B cell (primary cell): Measurements from ENCODE around the gene FANCC. TPM values are rescaled to one million over a fixed set of nuclear protein-coding genes. Genes with fewer than 3 reads are reported as not detected.

Source experiments
- ATAC-seq: fragments of 200-7000 bp; cut with Tn5 transposase; one replicate; pipeline ENCODE4 v1.10.0; 2021; ENCODE audit warnings: low read depth, mild to moderate bottlenecking, moderate number of reproducible peaks, moderate library complexity
- CTCF ChIA-PET: fragments of 350-600 bp; sonication (Branson Sonifier 250); formaldehyde crosslinking; loops from one replicate; lab custom pipeline; 2021; ENCODE audit warnings: antibody characterized with exemption, inconsistent platforms; lab: Charles Lee
- POLR2A ChIA-PET: fragments of 350-600 bp; sonication (Branson Sonifier 250); formaldehyde crosslinking; loops from one replicate; lab custom pipeline; 2021; ENCODE audit warnings: antibody characterized with exemption; lab: Charles Lee
- DNase-seq: peaks from one replicate; pipeline ENCODE4 v3.0.0; 2013
- H2AFZ ChIP-seq: 2 replicates; pipeline ENCODE4 v1.6.1; 2012; ENCODE audit warnings: mild to moderate bottlenecking, low read depth, low read length; ENCODE audit not compliant: insufficient read depth, poor library complexity, severe bottlenecking
- H3K27ac ChIP-seq, 2 donors: 1 replicate in 1 of 2; 2 replicates in 1 of 2; pipeline ENCODE4 v1.5.1; 2012 to 2013; ENCODE audit warnings: low read length in 2 of 2, mild to moderate bottlenecking in 2 of 2, moderate library complexity in 1 of 2
- H3K27me3 ChIP-seq, 4 experiments: fragments of 200-600 bp in 1 of 4; sonication (generic) in 1 of 4; replicated peaks in 1 of 4; 1 replicate in 2 of 4; 2 replicates in 2 of 4; pipeline versions ENCODE4 v1.6.1 to v1.7.0; 2013 to 2016; ENCODE audit warnings: low read length in 3 of 4, mild to moderate bottlenecking in 2 of 4, mixed read lengths in 1 of 4, moderate library complexity in 1 of 4; ENCODE audit not compliant: insufficient read depth in 4 of 4, control insufficient read depth in 3 of 4; ENCODE audit errors: control extremely low read depth in 1 of 4
- H3K36me3 ChIP-seq, 2 experiments: replicated peaks in 1 of 2; 1 replicate in 1 of 2; 2 replicates in 1 of 2; pipeline versions ENCODE4 v1.6.1 to v1.7.1; 2013; ENCODE audit warnings: low read length in 1 of 2; ENCODE audit not compliant: insufficient read depth in 2 of 2, control insufficient read depth in 1 of 2; ENCODE audit errors: control extremely low read depth in 1 of 2, extremely low read depth in 1 of 2
- H3K4me1 ChIP-seq, 2 donors: fragments of 200-600 bp in 1 of 2; sonication (generic) in 1 of 2; 1 replicate in 1 of 2; 2 replicates in 1 of 2; pipeline versions ENCODE4 v1.5.1 to v1.6.1; 2013 to 2017; ENCODE audit warnings: low read length in 2 of 2; ENCODE audit not compliant: control insufficient read depth in 2 of 2, insufficient read depth in 2 of 2
- H3K4me2 ChIP-seq: replicated peaks from 2 replicates; pipeline ENCODE3; 2012; ENCODE audit warnings: mild to moderate bottlenecking, low read depth, low read length; ENCODE audit not compliant: poor library complexity, severe bottlenecking
- H3K4me3 ChIP-seq, 5 experiments: fragments of 200-600 bp in 1 of 5; sonication (generic) in 1 of 5; 1 replicate in 3 of 5; 2 replicates in 2 of 5; pipeline versions ENCODE4 v1.5.1 to v1.7.0; 2011 to 2016; ENCODE audit warnings: low read length in 4 of 5, mild to moderate bottlenecking in 4 of 5, low read depth in 2 of 5, control low read depth in 1 of 5, moderate library complexity in 1 of 5; ENCODE audit not compliant: insufficient read depth in 1 of 5; ENCODE audit errors: control extremely low read depth in 1 of 5, extremely low read depth in 1 of 5
- H3K79me2 ChIP-seq: fragments of 200-600 bp; sonication (generic); one replicate; pipeline ENCODE4 v1.6.0; 2016; ENCODE audit warnings: low read length; ENCODE audit not compliant: control insufficient read depth, insufficient read depth
- H3K9ac ChIP-seq: fragments of 200-600 bp; sonication (generic); 2 replicates; pipeline ENCODE4 v1.6.1; 2017; ENCODE audit warnings: mild to moderate bottlenecking, low read length, moderate library complexity
- H3K9me3 ChIP-seq, 3 donors: one replicate each; pipeline versions ENCODE4 v1.6.1 to v1.7.1; 2013; ENCODE audit warnings: low read length in 2 of 3; ENCODE audit not compliant: control insufficient read depth in 2 of 3, insufficient read depth in 1 of 3; ENCODE audit errors: control extremely low read depth in 1 of 3
- H4K20me1 ChIP-seq: 2 replicates; pipeline ENCODE4 v1.6.0; 2012; ENCODE audit warnings: mild to moderate bottlenecking, low read length; ENCODE audit not compliant: insufficient read depth, control insufficient read depth, poor library complexity, severe bottlenecking
- H3K27ac Mint-ChIP-seq: one replicate; pipeline ENCODE4 v1.8.0; 2021; ENCODE audit warnings: mixed read lengths
- H3K27me3 Mint-ChIP-seq: one replicate; pipeline ENCODE4 v1.8.0; 2021; ENCODE audit warnings: mixed read lengths
- H3K4me1 Mint-ChIP-seq: one replicate; pipeline ENCODE4 v1.8.0; 2021; ENCODE audit warnings: mixed read lengths
- H3K4me3 Mint-ChIP-seq: one replicate; pipeline ENCODE4 v1.8.0; 2021; ENCODE audit warnings: mixed read lengths
- H3K9me3 Mint-ChIP-seq: one replicate; pipeline ENCODE4 v1.8.0; 2022; ENCODE audit warnings: mixed read lengths; ENCODE audit not compliant: insufficient read depth
- EZH2 ChIP-seq: IDR thresholded peaks from 2 replicates; pipeline ENCODE4 v1.6.1; 2012; ENCODE audit warnings: borderline replicate concordance, low read depth, mild to moderate bottlenecking, moderate library complexity, low read length; ENCODE audit not compliant: insufficient read depth, poor library complexity, severe bottlenecking
- WGBS: methylation state at CpG from one replicate; pipeline ENCODE4 v1.1.5; 2013; ENCODE audit warnings: missing lambda C conversion rate; ENCODE audit not compliant: insufficient coverage; 5-methylcytosine and 5-hydroxymethylcytosine counted together
- intact Hi-C: fragments of 100-400 bp; cut with micrococcal nuclease; formaldehyde crosslinking; loops from one replicate; pipeline ENCODE4 v1.10.0; 2022
- polyA plus RNA-seq: library from polyadenylated mRNA; depleted of rRNA; stranded (reverse); fragments of >200 nt; gene quantifications from 2 replicates; pipeline ENCODE4 v1.2.3, GENCODE V29; 2012
- total RNA-seq, 2 donors: library from RNA; stranded (reverse); fragments of 120-200 nt in 1 of 2; gene quantifications; 1 replicate in 1 of 2; 2 replicates in 1 of 2; pipeline versions ENCODE4 v1.2.3 to v1.2.4, GENCODE V29; 2013 to 2022
- TF ChIP-seq, protein P1 (sequence below): fragments of 200-600 bp; IDR thresholded peaks from one replicate; pipeline ENCODE4 v1.8.0; 2022; ENCODE audit warnings: antibody characterized with exemption, mild to moderate bottlenecking

The FANCC gene
- total and polyA plus RNA-seq, 2 donors (not counting 1 experiment from before 2014, with no cell fraction given) = 1.8 to 11.1 TPM

DNA sequence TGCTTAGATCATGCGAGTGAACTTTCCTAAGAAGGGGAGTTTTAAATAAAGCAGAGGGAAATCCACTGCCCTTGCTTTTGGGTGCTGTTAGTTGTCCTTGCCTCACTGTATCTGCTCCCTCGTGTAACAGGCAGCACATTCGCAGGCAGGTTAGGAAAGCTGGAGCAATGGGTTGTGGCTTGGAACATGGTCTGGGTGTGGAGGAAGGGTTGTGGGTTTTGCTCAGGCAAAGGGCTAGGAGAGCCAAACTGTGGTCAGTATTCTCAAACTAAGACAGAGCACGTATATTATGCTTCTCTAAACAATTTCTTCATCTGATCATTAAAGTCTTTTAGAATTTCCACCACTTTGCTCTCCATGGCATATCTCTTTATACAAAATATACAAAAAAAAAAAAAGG, 135.7 kb downstream of the FANCC start:
- H3K27me3 Mint-ChIP-seq = no peaks in the 10 kb centered on the region
- no peaks in the 10 kb centered on the region for H3K27me3 ChIP-seq
- no peak overlapping the region for H3K4me3 Mint-ChIP-seq
- H2AFZ ChIP-seq = no peak overlapping the region
- no peak overlapping the region for H3K4me2 ChIP-seq
- H3K27ac ChIP-seq = no peak overlapping the region
- TF ChIP-seq EZH2 = no peak
- TF ChIP-seq, protein P1, sequence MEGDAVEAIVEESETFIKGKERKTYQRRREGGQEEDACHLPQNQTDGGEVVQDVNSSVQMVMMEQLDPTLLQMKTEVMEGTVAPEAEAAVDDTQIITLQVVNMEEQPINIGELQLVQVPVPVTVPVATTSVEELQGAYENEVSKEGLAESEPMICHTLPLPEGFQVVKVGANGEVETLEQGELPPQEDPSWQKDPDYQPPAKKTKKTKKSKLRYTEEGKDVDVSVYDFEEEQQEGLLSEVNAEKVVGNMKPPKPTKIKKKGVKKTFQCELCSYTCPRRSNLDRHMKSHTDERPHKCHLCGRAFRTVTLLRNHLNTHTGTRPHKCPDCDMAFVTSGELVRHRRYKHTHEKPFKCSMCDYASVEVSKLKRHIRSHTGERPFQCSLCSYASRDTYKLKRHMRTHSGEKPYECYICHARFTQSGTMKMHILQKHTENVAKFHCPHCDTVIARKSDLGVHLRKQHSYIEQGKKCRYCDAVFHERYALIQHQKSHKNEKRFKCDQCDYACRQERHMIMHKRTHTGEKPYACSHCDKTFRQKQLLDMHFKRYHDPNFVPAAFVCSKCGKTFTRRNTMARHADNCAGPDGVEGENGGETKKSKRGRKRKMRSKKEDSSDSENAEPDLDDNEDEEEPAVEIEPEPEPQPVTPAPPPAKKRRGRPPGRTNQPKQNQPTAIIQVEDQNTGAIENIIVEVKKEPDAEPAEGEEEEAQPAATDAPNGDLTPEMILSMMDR = peak; percentile 7
- no peaks in the 10 kb centered on the region for H3K4me1 Mint-ChIP-seq
- no peak overlapping the region for H3K27ac Mint-ChIP-seq
- CTCF ChIA-PET = interaction anchor here (0.6 to 1.8 kb wide), 3 partner anchors 23 to 501 kb away, joined by 3 to 5 read pairs (median 3); no protein-coding TSS in a partner anchor
- 100% methylated on average over 4 of the region's 4 CpGs for WGBS
- no peaks in the 10 kb centered on the region for H3K9me3 Mint-ChIP-seq
- H3K4me1 ChIP-seq = no peaks in the 10 kb centered on the region
- intact Hi-C loops = loop anchor here (1.0 kb wide), 2 partner anchors 501 to 513 kb away; no protein-coding TSS in a partner anchor
- no peaks in the 10 kb centered on the region for H3K36me3 ChIP-seq
- no peaks in the 10 kb centered on the region for H3K79me2 ChIP-seq
- H4K20me1 ChIP-seq = no peaks in the 10 kb centered on the region
- no peak overlapping the region for H3K9ac ChIP-seq
- DNase-seq = no peak
- no peak for ATAC-seq
- POLR2A ChIA-PET = no interaction called here
- no peak overlapping the region for H3K4me3 ChIP-seq
- no peaks in the 10 kb centered on the region for H3K9me3 ChIP-seq

DNA sequence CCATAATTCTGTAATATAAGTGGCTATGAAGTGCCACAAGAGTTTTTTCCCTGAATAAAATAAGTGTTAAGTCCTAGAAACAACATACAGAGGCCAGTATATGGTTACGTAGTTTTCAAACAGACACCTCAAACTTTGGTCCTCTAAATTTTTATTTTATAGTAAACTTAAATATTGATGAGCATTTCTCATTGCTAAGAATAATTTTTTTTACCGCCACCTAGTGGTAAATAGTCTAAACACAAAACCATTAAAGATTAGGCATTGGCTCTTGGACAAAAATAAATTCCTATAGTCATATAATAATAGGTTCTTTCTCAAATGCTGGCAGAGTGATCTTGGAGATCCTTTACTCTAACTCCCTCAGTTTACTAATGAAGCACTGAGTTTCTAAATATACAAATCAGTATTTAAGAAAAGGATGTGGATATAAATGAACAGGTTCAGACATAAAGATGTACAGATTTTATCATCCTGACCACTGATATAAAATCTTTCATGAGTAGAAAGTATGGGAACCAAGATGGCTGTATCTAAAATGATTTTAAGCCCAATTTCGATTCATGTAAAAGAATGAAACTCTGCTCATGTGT, 136.2 kb downstream of the FANCC start:
- intact Hi-C loops = loop anchor here (1.0 kb wide), 2 partner anchors 500 to 512 kb away; no protein-coding TSS in a partner anchor
- Histone ChIP-seq H3K36me3 (no peaks in the 10 kb centered on the region), H3K27ac (no peak overlapping the region), H3K9me3 (no peaks in the 10 kb centered on the region), H2AFZ (no peak overlapping the region), H3K4me3 (no peak overlapping the region), H3K9ac (no peak overlapping the region), H3K79me2 (no peaks in the 10 kb centered on the region), H3K4me2 (no peak overlapping the region), H3K27me3 (no peaks in the 10 kb centered on the region), H3K4me1 (no peaks in the 10 kb centered on the region), H4K20me1 (no peaks in the 10 kb centered on the region)
- ATAC-seq (no peak), DNase-seq (peak; percentile 23)
- Mint-ChIP-seq H3K27me3 (no peaks in the 10 kb centered on the region), H3K27ac (no peak overlapping the region), H3K4me3 (no peak overlapping the region), H3K9me3 (no peaks in the 10 kb centered on the region), H3K4me1 (no peaks in the 10 kb centered on the region)
- CTCF ChIA-PET = interaction anchor here (1.1 to 3.2 kb wide), 2 partner anchors 50 to 500 kb away, joined by 3 to 25 read pairs; no protein-coding TSS in a partner anchor
- 75% methylated on average over 1 of the region's 3 CpGs for WGBS
- POLR2A ChIA-PET = no interaction called here
- TF ChIP-seq EZH2 = no peak
- TF ChIP-seq, protein P1 = peak; percentile 85
